GM18507 (cell line): Measurements from ENCODE around the gene ZC3H12D.
"Not testable (repeated sequence)": the region's sequence is repeated elsewhere in the genome, so short reads cannot be mapped to it uniquely, and the experiment has no call there.

Experiments used
- DNase-seq: peaks from one replicate; pipeline ENCODE4 v3.0.0; 2011; ENCODE audit warnings: low read depth; ENCODE audit not compliant: insufficient read length; ENCODE audit errors: extremely low spot score
- FAIRE-seq: peaks from 2 replicates; lab custom pipeline; 2011; peaks lifted over from hg19 to GRCh38; lab: Jason Lieb, UNC

ZC3H12D gene

DNA sequence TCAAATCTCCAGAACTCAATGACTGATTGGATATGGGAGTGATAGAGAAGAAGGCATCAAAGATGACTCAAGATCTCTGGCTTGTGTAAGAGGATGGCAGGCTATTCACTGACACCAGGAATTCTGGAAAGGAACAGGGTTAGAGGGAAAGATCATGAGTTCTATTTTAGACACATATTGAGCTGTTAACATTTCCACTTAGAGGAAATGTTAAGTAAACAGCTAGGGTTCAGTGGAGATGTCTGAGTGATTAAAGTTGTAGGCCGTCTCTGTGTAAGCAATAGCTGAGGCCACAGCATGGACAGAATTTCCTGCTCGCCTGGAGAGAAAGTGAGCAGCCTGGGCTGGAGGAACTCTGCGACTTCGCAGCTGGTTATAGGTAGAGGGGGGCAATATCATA lies 21.0 kb downstream of the ZC3H12D start:
- FAIRE-seq (no peak), DNase-seq (no peak)

DNA sequence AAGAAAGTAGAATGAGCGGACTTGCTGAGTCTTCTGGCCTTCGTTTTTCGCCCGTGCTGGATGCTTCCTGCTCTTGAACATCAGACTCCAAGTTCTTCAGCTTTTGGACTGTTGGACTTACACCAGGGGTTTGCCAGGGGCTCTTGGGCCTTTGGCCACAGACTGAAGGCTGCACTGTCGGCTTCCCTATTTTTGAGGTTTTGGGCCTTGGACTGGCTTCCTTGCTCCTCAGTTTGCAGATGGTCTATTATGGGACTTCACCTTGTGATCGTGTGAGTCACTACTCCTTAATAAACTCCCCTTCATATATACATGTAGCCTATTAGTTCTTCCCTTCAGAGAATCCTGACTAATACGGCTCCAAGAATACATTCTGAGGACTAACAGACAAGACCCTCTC lies 22.1 kb downstream of the ZC3H12D start:
- not testable (repeated sequence) for DNase-seq, FAIRE-seq

DNA sequence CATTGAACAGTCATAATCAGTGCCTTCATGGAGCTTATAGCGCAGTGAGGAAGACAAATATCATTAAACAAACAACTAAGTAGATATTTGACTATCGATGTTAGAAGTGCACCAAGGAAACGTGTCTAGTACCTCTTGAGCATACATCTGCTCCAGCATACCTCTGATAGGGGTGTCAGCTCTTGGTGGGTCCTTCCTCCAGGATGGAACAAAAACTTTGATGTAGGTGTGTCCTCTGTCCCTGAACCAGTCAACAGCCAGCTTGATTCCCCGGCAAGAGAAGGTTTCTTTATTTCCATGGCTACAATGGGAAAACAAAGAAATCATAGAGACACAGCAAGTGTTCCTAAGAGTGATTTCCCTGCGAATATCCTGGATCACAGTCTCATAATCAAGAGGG lies 23.1 kb downstream of the ZC3H12D start:
- DNase-seq (no peak), FAIRE-seq (no peak)

DNA sequence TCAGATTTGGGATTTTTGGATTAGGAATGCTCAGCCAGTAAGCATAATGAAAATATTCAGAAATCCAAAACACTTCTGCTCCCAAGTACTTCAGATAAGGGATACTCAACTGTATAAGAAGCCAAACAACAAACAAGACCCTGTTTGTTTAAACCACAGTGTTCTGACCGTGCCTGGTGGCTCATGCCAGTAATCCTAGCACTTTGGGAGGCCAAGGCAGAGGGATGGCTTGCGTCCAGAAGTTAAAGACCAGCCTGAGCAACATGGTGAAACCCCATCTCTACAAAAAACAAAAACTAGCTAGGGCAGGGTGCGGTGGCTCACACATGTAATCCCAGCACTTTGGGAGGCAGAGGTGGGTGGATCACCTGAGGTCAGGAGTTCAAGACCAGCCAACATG lies 24.6 kb downstream of the ZC3H12D start:
- DNase-seq, FAIRE-seq: not testable (repeated sequence)

DNA sequence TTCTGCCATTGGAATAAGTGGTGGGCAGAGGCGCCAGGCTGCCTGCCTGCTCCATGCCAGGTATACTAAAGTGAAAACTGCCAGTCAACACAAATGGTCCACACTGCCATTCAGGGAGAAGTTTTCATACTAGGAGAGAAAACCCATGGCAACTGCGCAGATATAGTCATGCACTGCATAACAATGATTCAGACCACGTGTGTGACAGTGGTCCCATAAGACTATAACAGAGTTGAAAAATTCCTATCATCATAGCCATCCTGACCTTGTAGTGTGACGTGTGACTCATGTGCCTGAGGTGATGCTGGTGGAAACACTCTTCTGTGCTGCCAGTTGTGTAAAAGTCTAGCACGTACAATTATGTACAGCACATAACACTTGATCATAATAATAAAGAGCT lies 25.1 kb downstream of the ZC3H12D start:
- FAIRE-seq = no peak

DNA sequence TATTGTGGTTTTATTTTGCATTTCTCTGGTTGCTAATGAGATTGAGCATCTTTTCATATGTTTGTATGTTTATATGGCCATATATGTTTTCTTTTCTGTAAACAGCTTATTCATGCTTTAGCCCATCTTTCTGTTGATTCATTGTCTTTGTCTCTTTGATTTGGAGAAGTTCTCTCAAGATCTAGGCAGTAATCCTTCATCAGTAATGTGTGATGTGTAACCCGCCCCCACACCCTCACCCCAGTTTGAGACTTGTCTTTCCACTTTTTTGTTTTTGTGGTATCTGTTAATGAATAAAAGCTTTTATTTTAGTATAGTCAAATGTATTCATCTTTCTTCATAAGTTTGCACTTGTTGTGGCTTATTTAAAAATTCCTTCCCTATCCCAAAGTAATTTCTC lies 26.0 kb downstream of the ZC3H12D start:
- no peak for DNase-seq
- no peak for FAIRE-seq

More for the DNA sequence above, 25.1 kb downstream of the ZC3H12D start:
- DNase-seq = no peak

DNA sequence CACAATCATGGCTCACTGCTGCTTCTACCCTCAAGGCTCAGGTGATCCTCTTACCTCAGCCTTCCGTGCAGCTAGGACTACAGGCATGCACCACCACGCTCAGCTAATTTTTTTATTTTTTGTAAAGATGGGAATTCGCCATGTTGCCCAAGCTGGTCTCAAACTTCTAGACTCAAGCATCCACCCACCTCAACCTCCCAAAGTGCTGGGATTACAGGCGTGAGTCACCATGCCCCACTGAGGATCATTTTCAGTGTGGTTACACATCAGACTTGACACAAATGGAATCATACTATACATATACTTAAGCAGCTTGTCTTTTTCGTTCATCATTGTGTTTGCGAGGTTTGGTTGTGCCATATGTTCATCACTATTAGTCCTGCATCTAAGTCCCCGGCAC lies 26.6 kb downstream of the ZC3H12D start:
- no peak for DNase-seq
- no peak for FAIRE-seq

DNA sequence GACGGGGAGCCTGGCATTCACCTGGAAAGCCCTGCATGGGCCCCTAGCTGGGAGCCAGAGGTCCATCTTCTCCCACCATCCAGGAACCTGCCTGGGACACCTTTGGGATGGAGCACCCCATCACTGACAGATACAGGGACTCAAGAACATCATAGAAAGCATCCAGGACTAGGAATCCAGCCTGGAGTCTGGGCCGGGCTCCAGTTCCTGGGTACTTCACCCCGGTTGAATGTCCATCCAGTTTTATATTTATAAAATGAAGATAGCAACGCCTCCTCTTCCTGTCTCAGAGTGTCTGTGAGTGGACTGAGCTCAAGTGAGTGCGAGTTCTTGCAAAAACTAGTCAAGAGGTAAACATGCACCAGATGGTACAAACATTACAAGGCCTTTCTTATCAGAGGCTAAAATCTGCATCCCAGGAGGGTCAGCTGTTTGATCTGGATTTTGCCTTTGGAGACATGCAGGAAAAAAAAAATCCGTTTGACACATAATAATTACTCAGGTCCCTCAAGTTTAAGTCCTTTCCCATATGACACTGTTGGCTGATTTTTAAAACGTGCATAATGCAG lies 27.4 kb downstream of the ZC3H12D start:
- FAIRE-seq (no peak), DNase-seq (no peak)

DNA sequence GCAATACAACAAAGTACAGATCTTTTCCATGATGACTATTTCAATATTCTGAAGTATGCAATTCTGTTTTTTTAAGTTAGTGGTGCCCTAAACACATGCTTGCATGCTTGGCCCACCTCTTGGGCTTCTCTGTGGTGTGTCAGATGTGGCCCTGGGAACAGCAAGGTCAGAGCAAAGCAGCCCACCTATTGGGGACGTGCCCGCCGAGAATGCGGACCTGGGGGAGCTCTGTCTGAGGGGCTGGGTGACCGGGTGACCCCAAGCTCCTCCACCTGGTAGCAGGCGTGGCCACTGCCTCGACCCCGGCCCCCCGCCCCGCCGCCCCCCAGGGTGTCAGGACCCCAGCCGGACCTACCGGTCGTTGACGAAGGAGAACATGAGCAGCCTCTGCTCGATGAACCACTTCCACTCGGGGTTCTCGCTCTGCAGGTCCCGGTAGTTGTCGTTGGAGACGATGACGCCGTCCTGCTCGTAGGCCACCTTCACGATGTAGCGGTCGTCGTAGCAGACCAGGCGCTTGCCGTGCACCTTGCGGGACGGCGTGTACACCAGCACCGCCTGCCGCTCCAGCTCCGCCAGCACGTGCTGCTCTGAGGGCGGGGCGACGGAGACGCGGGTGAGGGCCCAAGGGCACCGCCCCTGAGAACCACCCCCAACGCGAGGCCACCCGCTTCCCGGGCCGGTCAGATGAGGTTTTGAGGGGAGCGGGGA lies 28.3 kb downstream of the ZC3H12D start:
- no peak for FAIRE-seq
- no peak for DNase-seq

DNA sequence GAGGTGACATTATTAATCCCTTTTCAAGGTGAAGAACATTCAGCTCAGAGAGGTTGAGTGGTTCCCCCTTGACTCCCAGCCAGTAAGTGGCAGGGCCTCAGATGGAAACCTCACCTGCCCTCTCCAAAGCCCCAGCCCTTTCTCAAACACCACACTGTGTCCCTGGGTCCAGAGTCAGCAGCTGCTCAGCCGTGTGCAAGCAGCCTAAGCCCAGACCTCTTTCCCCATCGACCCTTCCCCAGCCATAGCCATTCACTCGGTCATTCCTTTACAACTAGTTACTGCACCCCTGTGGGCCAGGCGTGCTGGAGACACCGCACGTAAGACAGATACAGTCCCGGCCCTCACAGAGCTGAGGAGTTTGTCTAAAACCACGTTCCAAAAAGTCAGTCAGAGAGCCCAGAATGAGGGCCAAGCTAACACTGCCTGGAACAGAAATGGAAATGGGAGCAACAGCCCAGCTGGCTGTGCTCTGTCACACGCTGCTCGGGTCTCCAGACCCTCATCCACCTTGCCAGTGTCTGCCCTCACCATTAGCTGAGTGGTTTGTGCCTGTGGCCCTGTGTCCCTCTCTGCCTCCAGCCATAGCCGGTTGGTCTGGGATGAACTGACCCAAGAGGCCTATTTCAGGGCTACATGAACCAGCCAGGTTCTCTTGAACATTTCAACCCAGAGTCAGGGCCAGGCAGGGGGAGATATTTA lies 29.6 kb downstream of the ZC3H12D start:
- DNase-seq (no peak), FAIRE-seq (no peak)

DNA sequence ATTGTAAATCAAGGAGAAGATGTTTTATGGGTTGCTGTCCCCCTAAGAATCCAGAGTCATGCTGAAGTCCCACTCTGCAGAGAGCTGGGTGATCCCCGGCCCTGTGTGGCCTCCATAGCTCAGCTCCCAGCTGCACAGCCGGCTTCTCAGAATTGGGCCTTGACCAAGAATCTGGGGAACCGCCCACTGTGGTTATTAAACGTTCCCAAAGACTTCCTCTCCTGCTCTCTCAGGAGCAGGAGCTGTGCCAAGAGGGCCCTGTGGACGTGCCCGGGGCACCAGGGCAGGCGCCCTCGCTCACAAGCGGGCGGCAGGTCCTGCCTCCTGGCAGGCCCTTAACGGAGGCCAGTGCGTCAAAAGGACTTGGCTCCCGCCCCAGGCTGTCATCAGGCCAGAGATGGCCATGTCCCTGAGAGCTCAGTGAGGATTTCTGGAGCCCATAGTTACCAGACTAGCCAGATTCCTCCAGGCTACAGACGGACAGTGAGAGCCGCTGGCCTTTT lies 30.4 kb downstream of the ZC3H12D start:
- FAIRE-seq (no peak), DNase-seq (no peak)

DNA sequence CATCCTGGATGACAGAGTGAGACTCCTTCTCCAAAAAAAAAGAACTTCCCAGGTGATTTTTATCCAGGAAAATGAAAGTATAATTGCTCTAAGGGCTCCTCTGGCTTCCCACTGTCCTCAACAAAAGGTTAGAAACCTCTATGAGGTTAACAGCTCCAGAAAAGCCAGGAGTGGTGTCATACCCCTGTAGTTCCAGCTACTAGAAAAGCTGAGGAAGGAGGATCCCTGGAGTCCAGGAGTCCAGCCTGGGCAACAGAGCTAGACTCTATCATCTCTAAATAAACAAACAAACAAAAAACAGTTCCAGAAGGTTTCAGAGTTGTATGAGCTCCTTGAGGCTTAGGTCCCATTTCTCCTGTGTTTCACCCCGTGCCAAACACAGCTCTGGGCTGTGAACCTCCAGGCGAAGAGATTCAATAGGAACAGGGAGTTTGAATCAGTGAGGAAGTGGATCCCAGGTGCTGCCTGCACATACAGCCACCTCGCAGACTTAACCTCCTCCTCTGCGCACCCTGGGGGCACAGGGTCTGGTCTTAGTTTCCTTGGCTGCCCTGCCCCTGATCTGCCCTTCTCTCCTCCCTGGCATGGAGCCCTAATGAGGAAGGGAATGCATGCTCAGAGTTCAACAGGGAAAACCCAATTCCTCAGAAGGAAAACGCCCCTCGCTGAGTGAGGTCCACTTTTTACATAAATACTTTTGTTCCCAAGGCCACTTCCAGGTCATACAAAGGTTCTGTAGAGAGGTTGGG lies 31.0 kb downstream of the ZC3H12D start:
- DNase-seq = no peak
- no peak for FAIRE-seq

DNA sequence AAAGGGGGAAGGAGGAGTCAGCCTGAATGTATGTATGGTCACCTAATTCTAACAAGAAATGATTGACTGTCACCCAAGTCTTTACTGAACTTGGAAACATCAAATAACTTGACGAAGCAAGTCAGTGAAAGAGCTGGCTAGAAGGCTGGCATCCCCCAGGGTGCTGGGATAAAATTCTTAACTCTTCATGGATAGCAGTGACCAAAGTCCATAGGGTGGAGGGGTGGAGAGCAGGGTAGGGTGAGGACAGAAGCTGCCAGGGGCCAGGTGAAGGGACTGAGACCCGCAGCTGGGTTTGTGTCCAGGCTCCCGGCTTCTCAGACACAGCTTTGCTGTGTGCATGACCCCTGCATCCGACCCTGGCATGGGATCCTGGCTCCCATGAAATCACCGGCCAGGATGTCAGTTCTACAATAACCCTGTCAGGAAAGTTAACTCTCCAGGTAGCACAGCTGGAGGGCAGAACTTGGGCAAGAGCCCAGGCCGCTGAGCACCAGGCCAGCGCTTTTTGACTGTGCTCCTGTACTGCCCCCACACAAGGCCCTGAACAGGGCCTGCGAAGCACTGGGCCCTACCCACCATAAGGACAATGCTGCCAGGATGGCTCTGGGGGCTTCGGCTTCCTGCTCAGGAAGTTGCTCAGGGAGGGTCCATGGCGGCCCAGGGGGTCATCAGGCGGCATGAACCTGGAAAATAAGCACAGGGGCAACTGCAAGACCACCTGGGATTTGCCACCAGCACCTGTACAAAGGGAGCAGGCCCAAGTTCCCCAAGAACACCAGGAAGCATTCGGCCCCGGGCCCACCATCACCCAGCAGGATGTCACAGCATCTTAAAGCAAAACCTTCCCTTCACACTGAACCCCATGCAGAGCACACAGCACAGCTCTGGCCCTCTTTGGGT lies 32.5 kb downstream of the ZC3H12D start:
- DNase-seq (no peak), FAIRE-seq (no peak)

DNA sequence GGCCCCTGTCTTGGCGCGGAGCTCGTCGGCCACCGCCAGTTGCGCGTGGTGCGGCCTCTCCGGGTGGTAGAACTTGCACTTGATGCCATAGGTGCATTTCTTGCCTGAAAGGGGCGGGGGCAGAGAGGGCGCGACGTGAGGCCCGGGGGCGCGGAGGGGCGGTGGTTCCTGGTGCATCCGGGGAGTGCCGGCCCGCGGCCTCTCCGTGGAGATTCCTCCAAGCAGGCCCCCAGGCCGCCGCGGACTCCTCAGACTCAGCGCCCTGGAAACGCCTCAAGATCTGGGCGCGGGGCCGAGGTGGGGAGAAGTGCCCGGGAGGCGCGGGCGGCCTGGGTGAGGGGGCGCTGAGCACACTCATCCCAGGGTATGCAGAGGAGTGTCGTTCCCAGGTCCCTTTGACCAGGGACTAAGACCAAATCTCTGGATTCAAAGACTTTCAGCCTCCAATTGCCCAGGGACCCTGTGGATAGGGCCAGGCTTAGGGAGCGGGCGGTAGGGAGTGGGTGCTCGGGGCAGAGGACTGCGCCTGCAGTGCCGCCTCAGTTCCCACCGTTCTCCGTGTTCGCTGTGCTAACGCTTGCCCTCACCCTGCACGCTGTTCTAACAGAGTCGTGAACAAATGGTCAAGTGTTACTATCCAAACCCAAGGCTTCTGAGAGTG lies 33.3 kb downstream of the ZC3H12D start:
- no peak for FAIRE-seq
- no peak for DNase-seq

DNA sequence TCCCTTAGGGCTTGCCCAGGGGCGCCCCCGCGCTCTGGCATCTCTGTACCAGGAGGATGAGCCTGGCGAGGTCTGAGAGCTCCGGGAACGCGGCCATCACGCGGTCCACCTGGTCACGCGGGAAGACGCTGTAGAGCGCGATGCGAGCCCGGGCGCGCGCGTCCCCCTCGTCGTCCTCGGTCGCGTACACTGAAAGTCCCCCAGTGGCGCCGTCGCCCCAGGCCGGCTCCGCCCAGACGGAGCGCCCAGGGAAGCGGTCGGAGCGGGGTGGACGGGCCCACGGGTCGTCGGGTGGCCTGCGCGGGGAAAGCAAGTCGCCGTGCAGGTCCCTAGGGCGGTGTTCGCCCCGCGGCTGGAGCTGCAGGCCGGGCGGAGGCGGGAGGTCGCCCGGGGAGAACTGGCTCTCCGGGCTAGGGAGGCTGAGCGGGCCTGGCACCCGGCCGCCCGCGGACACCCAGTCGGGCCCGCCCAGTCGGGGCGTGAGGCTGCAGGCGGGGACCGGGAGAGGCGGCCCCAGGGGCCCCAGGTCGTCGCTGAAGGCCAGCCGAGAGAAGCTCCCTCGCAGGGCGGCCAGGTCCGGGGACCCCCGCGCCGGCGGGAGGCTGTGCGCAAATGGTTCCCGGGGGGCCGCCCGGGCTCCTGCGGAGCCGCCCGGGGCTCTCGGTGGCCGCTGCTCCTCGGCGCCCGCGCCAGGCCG lies 34.0 kb downstream of the ZC3H12D start:
- no peak for FAIRE-seq

DNA sequence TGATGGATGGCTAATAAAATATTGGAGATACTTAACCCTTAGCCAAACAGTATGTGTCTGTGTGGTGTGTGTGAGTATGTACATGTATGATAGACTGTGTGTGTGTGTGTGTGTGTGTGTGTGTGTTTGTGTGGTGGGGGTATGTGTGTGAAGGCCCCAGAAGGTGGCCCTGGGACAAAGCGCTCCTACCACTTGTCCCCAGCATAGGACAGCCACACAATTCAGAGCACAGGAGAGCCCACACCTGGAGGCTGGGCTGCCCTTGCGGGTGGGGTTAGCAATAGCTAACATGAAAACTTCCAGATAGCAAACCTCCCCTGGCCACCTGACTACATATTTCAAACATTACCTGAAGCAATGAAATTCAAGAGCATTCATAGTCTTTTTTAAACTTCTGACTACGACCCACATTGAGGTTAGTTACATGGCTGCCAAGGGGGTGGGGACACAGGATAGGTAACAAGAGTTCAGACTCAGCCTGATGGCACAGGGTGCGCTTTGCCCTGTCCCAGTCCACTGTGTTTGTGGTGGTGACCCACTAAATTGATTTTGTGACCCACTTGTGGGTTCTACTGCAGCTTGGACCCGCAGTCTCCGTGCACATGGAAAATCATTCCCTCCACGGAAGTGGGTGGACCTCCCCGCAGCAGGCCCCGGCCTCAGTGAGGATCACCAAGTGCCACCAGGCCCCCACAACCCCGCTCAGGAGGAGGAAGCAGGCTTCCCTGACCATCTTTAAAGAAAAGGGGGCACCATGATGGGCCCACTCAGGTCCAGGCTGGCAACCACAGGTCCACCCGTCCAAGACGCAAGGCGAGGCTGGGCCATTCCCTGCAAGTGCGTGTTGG lies 34.8 kb downstream of the ZC3H12D start:
- FAIRE-seq = no peak
- DNase-seq = no peak

More for the DNA sequence above, 34.0 kb downstream of the ZC3H12D start:
- no peak for DNase-seq

DNA sequence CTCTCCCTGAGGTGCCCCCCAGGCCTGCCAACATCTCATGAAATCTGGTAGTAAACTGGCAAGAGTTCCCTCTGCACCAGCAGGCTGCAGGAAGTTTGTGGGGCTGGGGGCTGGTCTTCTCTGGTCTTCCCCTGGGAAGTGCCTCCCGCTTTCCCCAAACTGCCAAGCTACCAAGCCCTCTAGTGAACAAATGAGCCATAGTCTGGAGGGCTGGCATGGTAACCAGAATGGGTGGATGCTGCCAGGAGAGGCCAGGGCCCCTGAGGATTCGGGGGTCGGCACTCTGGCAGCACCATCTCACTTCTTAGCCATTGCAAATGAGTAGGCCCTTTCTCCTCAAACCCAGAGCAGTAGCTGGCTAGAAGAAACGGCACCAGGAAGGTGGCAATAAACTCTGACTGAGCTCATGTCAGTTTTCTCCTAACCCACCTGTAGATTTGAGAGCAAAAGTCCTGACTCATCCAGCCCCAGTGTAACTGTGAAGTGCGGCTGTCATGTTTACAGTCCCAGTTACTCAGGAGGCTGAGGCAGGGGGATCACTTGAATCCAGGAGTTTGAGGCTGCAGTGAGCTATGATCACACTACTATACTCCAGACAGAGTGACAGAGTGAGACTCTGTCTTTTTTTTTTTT lies 35.9 kb downstream of the ZC3H12D start:
- FAIRE-seq (no peak), DNase-seq (no peak)
